AG09319 (cell line): ENCODE results near the gene TMEM200B.
A peak's percentile ranks its signal among the peaks of the same experiment; 100 is the strongest.

Experiments
- DNase-seq: peaks from one replicate; pipeline ENCODE4 v3.0.0-alpha.2; 2010; ENCODE audit warnings: low read depth; ENCODE audit errors: extremely low read depth
- CTCF ChIP-seq: IDR thresholded peaks from 2 replicates; pipeline ENCODE4 v1.5.1; 2011; ENCODE audit warnings: low read depth, mild to moderate bottlenecking, inconsistent platforms, low read length, moderate library complexity

TMEM200B gene

GRCh38 chr1:29124366-29125236 is 898 bp upstream of the TMEM200B start:
- peak; percentile 46 for TF ChIP-seq CTCF
- DNase-seq, result peak; percentile 68

- TF ChIP-seq CTCF, result no peak
- DNase-seq, result no peak
Observed at GRCh38 chr1:29123053-29123886, 433 bp downstream of the TMEM200B start.

GRCh38 chr1:29122682-29123052 is 1.0 kb downstream of the TMEM200B start:
- TF ChIP-seq CTCF, result no peak
- DNase-seq, result peak; percentile 70

GRCh38 chr1:29121936-29122681 is 1.6 kb downstream of the TMEM200B start:
- no peak for DNase-seq
- no peak for TF ChIP-seq CTCF

- DNase-seq, result no peak
- no peak for TF ChIP-seq CTCF
Observed at GRCh38 chr1:29121516-29121935, 2.2 kb downstream of the TMEM200B start.

GRCh38 chr1:29120947-29121485 is 2.7 kb downstream of the TMEM200B start:
- DNase-seq, result peak; percentile 14
- peak; percentile 46 for TF ChIP-seq CTCF
